ENCODE measurements around the gene BLM.

BLM gene

GRCh38 chr15:90679959-90680358, 37.2 kb upstream of the BLM start:
- TF ChIP-seq, protein P1, sequence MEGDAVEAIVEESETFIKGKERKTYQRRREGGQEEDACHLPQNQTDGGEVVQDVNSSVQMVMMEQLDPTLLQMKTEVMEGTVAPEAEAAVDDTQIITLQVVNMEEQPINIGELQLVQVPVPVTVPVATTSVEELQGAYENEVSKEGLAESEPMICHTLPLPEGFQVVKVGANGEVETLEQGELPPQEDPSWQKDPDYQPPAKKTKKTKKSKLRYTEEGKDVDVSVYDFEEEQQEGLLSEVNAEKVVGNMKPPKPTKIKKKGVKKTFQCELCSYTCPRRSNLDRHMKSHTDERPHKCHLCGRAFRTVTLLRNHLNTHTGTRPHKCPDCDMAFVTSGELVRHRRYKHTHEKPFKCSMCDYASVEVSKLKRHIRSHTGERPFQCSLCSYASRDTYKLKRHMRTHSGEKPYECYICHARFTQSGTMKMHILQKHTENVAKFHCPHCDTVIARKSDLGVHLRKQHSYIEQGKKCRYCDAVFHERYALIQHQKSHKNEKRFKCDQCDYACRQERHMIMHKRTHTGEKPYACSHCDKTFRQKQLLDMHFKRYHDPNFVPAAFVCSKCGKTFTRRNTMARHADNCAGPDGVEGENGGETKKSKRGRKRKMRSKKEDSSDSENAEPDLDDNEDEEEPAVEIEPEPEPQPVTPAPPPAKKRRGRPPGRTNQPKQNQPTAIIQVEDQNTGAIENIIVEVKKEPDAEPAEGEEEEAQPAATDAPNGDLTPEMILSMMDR (IDR thresholded peaks at IDR 0.05; ENCODE audit: insufficient read depth, missing control alignments): no peak
- no peak for DNase-seq (ENCODE audit: insufficient read length, low spot score)
- FAIRE-seq: no peak

GRCh38 chr15:90680371-90680935, 36.7 kb upstream of the BLM start:
- DNase-seq (ENCODE audit: insufficient read length, low spot score) (no peak), FAIRE-seq (no peak)
- TF ChIP-seq, protein P1 (IDR thresholded peaks at IDR 0.05; ENCODE audit: insufficient read depth, missing control alignments): no peak

DNA sequence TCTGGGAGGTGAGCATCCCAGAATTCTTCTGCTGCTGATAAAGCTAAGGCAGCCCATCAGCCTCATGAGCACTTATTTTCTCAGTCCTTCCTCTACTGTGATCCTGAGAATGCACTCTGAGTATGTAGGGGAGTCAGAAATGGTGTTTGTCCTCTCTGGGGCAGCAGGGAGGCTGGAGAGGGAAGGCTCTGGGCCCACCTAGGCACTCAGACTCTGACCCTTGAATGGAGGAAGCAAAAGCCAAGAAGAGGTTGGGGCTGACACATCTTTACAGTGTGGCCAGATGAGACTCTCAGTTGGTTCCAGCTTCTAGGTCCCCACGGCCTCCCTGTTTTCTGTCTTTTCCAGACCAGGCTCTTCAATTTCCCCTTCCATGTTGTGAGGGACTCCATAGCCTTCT, 36.1 kb upstream of the BLM start:
- FAIRE-seq (no peak), DNase-seq (ENCODE audit: insufficient read length, low spot score) (no peak)
- TF ChIP-seq, protein P1 (IDR thresholded peaks at IDR 0.05; ENCODE audit: insufficient read depth, missing control alignments): no peak

GRCh38 chr15:90681480-90681879, 35.7 kb upstream of the BLM start:
- FAIRE-seq (no peak), DNase-seq (ENCODE audit: insufficient read length, low spot score) (no peak)

GRCh38 chr15:90683371-90683770, 33.8 kb upstream of the BLM start:
- no peak for DNase-seq (ENCODE audit: insufficient read length, low spot score)
- TF ChIP-seq, protein P1 (IDR thresholded peaks at IDR 0.05; ENCODE audit: insufficient read depth, missing control alignments): no peak
- no peak for FAIRE-seq

More at GRCh38 chr15:90681480-90681879, 35.7 kb upstream of the BLM start:
- TF ChIP-seq, protein P1 (IDR thresholded peaks at IDR 0.05; ENCODE audit: insufficient read depth, missing control alignments): no peak

GRCh38 chr15:90683876-90684275, 33.3 kb upstream of the BLM start:
- no peak for DNase-seq (ENCODE audit: insufficient read length, low spot score)
- no peak for FAIRE-seq
- TF ChIP-seq, protein P1 (IDR thresholded peaks at IDR 0.05; ENCODE audit: insufficient read depth, missing control alignments): no peak

- DNase-seq (ENCODE audit: insufficient read length, low spot score): no peak
- no peak for FAIRE-seq
- TF ChIP-seq, protein P1 (IDR thresholded peaks at IDR 0.05; ENCODE audit: insufficient read depth, missing control alignments): no peak
These were observed 32.9 kb upstream of the BLM start for GRCh38 chr15:90684281-90684680.
